Prostate gland (tissue), 2 donors: Measurements from ENCODE around the gene RELL1.

Experiments
- CTCF ChIP-seq, 4 experiments: fragments of 200-600 bp in 2 of 4; fragments of 450-650 bp in 2 of 4; sonication (generic) in 2 of 4; IDR thresholded peaks; 1 replicate in 3 of 4; 2 replicates in 1 of 4; pipeline ENCODE4 v1.5.1; 2016 to 2019; ENCODE audit warnings: antibody characterized with exemption in 4 of 4, mild to moderate bottlenecking in 2 of 4, moderate library complexity in 2 of 4
- POLR2AphosphoS5 ChIP-seq: sonication (generic); formaldehyde crosslinking; IDR thresholded peaks from one replicate; pipeline ENCODE4 v1.6.1; 2017; ENCODE audit warnings: antibody characterized with exemption

GRCh38 chr4:37632836-37633235 lies 53.3 kb downstream of the RELL1 start:
- TF ChIP-seq CTCF (IDR thresholded peaks at IDR 0.05), result no peak
- no peak for TF ChIP-seq POLR2AphosphoS5
